Posterior cingulate gyrus (tissue), 11 donors: ENCODE measurements around the gene NPC1L1.
A peak's percentile ranks its signal among the peaks of the same experiment; 100 is the strongest.
"Not testable (repeated sequence)": the region's sequence is repeated elsewhere in the genome, so short reads cannot be mapped to it uniquely, and the experiment has no call there.

ENCODE experiments used
- DNase-seq, 10 donors: peaks; one replicate each; pipeline versions ENCODE4 v3.0.0 to v3.0.0-alpha.2; 2020 to 2021; ENCODE audit warnings: mixed read lengths in 3 of 10
- intact Hi-C: fragments of 100-400 bp; cut with DNase I; formaldehyde crosslinking; loops from one replicate; pipeline ENCODE4 v1.15.1; 2023

The NPC1L1 gene

DNA sequence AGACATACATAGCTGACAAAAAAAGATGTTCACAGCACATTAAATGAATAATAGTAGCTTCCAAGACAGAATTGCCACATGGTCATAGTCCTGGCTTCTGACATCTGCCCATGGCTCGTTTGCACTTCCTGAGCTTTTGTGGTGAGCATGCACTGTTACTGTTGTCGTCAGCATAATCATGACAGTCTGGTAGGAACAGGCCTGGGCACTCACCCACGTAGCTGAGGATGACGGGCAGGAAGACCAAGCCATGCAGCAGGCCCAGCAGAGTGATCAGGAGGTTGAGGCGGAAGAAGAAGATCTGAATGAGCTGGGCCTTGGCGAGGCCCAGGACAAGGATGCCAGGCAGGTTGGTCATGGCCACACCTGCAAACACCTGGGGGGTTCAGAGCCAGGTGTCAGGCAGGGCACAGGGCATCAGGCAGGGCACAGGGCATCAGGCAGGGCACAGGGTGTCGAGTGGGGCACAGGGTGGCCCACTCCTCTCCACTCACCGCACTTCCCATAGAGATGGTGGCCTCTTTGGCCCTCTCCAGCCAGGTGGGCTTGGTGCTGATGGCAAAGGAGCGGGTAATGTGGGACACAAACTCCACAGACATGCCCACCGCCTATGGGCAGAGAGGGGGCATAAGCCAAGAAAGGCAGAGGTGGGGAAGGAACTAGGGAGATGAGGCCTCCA is 25.4 kb downstream of the NPC1L1 start:
- DNase-seq = peak in 1 of 10 donors; percentile 62
- intact Hi-C loops = no loop called here

DNA sequence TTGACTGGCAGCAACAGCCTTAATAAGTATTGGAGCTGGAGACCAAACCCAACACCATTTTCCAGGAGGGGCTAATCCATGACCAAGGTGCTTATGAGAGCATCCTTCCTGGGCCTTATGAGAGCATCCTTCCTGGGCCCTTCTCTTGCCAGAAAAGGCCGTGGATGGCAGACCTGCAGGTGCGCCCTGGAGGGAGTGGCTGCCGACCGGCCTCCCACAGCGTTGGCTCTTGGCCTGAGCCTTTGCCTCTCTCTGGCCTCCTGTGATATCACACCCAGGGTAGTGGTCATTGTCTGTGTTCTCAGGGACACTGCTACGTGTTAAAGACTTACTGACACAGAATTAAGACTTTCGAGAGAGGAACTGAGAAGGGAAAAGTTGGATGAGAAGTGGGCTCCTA is 28.4 kb downstream of the NPC1L1 start:
- DNase-seq = no peak
- intact Hi-C loops = no loop called here

DNA sequence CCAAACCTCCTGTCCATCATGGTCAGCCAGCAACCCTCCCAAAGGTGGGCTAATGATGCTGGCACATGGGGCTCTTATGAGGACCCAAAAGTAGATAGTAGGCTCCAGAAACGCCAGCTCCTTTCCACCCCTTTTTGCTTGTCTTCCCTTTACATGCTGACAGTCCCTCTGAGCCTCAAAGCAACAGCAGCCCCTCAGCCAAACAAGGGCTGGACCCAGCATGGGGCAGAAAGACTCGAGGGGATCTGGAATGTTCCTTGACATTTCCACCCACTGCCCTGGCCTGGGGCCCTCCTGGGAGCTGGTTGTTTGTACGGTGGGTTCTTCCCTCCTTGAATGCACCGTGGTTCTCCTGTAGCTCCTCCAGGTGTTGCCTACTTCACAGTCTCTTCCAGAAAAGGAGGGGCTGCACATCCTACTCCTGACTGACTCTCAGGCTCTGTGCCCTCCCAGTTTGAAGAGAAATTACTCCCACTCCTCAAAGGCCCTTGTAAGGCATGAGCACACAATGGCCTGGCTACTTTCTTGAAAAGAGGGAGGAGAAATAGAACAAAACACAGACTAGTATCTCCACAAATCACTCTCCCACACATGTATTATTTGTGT is 29.2 kb downstream of the NPC1L1 start:
- no peak for DNase-seq

DNA sequence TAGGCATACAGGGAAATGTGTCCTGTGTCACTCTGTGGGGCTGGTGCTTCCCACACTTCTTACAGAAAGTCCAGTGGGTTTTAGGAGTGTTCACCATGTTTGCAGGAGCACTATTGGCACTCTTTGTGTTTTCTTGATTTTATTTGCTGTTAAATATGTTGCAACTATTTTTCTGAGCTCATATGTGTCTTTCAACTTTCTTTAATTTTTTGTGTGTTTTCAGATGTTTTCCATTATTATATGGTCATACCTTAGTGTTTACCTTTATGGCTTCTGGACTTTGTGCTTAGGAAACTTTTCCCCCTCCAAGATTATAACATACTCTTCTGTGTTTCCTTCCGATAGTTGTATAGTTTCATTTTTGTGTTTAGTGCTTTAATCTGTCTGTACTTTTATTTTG is 29.9 kb downstream of the NPC1L1 start:
- no peak for DNase-seq

More for the DNA sequence above, 29.2 kb downstream of the NPC1L1 start:
- intact Hi-C loops = no loop called here

DNA sequence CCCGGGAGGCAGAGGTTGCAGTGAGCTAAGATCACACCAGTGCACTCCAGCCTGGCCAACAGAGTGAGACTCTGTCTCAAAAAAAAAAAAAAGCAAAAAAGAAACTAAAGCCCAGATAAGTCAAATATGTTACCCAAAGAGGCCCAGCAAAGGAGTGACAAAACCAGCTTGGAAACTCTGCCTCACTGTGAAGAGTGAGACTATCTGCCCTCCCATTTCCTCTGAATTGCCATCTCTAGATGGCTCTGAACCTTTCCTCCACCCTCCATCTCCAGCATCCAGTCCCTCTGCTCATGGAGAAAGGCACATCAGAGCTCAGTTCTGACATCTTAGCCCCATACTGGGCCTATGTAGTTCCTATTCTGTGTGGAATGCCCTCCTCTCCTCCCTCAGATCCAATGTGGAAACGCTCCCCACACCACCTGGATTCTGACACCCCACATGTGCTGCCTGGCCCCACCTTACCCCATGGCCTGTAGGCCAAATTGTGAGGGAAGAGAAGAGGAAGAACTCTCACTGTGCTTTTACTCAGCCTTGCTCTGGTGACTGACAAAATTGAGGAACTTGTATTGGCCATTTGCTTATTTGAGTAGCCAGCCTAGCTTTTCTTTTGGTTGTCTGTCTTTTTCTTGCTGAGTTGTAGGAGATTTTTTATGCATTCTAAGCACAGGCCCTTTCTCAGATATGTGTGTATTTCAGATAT is 32.7 kb downstream of the NPC1L1 start:
- DNase-seq = no peak
- intact Hi-C loops = no loop called here

More for the DNA sequence above, 29.9 kb downstream of the NPC1L1 start:
- intact Hi-C loops = no loop called here

DNA sequence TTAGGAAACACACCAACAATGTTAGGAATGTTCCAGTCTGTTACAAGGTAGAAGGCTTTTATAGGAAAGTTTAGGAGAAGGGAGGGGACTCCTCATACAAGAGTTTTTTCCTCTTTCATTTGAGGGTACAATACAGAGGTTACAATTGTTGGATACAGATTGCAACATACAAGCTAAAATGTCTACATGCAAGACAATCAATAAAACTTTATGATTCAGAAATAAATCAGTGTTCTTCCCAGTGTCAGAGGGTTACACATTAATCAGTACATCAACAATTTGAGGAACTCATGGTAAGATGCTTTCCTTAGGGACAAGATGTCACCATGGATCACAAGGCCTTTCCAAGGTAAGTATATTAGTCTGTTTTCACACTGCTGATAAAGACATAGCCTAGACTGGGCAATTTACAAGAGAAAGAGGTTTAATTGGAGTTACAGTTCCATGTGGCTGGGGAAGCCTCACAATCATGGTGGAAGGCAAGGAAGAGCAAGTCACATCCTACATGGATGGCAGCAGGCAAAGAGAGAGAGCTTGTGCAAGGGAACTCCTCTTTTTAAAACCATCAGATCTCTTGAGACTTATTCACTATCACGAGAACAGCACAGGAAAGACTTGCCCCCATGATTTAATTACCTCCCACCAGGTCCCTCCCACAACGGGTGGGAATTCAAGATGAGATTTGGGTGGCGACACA is 34.4 kb downstream of the NPC1L1 start:
- intact Hi-C loops, DNase-seq: not testable (repeated sequence)

DNA sequence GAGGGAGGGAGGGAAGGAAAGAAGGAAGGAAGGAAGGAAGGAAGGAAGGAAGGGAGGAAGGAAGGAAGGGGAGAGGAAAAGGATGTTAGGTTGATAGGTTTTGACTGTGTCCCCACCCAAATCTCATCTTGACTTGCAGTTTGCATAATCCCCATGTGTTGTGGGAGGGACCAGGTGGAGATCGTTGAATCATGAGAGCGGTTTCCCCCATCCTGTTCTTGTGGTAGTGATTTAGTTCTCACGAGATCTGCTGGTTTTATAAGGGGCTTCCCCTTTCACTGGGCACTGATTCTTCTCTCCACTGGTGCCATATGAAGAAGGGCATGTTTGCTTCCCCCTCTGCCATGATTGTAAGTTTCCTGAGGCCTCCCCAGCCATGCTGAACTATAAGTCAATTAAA is 35.5 kb downstream of the NPC1L1 start:
- intact Hi-C loops = no loop called here
- no peak for DNase-seq

DNA sequence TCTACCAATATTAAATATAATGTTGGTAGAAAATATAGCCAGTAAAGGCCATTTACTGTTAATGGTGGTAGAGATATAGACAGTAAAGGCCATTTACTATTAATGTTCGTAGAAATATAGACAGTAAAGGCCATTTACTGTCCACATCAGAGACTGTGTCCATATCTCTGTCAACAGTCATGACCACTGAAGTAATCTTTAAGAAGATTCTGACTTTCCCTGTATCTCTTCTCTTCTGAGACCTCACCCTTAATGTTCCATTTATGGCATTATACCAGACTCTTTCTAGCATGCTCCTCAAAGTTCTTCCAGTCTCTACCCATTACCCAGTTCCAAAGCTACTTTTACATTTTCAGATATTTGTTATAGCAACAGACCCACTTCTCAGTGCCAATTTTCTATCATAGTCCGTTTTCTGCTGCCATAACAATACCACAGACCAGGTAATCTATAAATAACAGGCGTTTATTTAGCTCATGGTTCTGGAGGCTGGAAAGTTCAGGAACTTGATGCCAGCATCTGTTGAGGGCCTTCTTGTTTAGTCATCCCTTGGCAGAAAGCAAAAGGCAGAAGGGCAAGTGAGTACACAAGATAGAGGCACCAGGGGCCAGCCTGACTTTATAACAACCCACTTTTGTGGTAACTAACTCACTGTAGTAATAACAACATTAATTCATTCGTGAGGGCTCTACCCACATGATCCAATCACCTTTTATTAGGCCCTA is 42.7 kb downstream of the NPC1L1 start:
- intact Hi-C loops = no loop called here
- DNase-seq = no peak

DNA sequence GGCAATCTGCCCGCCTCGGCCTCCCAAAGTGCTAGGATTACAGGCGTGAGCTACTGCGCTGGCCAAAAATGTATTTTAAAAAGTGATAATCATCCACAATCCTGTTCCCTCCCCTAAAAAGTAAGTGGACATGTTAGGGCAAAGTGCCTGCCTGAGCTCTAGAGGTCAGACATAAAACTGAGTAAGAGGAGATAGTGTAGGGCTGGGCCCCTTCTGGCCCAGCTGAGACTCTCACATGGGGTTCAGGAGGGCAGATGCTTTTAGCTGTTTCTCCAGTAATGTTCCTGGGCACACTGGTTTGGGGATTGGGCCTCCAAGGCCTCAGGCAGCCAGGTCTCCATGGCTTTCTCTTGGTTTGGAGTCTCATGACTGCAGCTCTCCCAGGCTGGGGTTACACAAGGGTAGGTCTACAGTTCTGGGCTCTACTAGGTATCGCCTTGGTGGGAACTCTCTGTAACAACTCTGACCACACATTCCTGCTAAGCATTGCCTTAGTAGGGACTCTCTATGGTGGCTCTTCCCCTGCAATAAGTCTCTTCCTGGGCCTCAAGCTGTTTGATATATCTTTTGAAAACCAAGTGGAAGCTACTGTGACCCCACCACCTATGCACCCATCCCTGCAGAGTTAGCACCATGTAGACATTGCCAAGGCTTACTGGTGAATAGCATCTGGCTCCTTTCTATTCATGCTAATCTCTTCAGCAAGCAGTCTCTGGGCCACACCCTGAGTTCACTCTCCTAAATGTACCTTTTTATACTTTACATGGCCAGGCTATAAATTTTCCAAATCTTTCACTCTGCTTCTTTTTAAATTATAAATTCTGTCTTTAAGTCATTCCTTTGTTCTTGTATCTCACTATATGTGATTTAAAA is 43.7 kb downstream of the NPC1L1 start:
- no peak for DNase-seq
- intact Hi-C loops = no loop called here

DNA sequence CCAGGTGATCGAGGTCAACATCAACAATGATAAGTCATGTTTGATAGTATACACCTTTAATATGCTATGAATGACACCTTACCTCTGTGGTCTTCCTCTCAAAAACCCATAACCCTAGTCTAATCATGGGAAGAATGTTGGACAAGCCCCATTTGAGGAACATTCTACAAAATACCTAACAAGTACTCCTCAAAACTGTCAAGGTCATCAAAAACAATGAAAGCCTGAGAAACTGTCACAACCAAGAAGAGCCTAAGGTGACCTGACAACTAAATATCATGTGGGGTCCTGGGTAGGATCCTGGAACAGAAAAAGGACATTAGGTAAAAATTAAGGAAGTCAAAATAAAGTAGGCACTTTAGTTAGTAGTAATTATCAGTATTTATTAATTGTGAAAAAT is 44.7 kb downstream of the NPC1L1 start:
- no peak for DNase-seq
- intact Hi-C loops = no loop called here

DNA sequence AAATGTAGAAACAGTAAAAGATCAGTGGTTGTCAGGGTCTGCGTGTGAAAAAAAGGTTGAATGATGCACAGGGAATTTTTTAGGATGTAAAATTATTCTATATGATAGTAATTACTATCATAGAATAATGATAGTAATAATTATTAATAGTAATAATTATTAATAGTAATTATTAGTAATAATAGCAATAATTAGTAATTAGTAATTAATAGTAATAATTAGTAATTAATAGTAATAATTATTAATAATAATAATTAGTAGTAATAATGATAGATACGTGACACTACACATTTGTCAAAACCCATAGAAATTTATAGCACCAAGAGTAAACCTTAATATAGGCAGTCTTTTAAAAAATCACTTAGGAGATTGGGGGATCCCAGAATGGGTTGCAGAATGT is 46.2 kb downstream of the NPC1L1 start:
- DNase-seq = no peak
- intact Hi-C loops = loop anchor here (5.0 kb wide), 1 partner anchor 77 kb away; the partner anchor contains the start of gene DDX56

DNA sequence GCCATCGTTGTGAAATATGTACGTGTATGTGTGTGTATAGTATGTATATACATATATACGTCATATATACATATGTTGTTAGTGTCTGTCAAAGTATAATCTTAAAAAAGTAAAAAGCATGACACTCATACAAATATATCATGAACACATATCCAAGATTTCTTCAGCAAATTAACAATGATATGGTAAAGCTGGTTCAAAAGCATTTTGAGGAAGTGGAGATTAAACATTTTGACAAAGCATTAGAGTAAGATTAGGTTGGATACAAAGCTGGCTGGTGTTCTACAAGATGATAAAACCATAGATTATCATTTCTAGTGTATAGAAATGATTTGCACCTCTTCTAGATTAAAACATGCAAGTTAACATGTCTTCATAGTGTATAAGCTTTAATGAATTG is 49.9 kb downstream of the NPC1L1 start:
- no peak for DNase-seq
- intact Hi-C loops = loop anchor here (5.0 kb wide), 1 partner anchor 81 kb away; the partner anchor contains the start of gene DDX56

DNA sequence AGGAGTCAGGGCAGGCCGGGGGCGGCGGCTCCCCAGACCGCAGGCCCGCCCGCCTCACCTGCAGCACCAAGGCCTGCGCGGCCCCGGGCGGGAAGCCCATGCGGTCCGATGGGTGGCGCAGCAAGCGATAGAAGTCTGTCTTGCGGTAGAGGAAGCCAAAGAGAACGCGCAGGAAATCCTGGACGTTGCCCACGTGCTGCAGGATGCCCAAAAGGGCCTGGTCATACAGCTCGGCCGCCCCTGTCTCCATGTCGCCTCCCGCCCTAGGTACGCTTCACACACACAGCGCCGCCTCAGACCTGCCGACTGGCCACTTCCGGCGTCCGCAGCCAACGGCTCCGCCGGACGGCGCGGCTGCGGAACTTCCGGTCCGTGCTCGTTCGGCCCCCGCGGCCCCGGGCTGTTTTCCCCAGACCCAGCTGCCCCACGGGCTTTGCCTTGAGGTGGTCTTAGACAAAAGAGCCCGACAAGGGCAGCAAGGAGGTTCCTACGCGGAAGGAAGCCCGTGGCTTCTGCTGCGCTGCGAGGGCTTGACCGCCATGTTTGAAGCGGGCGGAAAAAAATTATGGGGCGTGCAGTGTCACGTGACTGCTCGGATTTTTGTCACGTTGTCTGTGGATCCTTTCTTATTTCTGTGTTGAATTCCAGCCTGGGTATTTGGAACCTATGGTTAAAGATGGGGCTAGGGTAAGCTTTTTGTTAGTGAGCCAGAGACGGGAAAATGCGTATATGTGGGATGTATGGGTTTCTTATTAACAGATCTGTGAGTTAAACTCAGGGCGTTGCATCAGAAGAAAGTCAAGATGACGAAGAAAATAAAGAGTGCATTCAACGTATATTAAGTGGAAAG is 50.6 kb downstream of the NPC1L1 start, which contains the start of gene NUDCD3:
Gene NUDCD3, minus strand, starts transcription at position 308 of the 850 bp plus-strand sequence. Its CDS starts 58 bp downstream, at position 250.
- intact Hi-C loops = loop anchor here (5.0 kb wide), 1 partner anchor 82 kb away; the partner anchor contains the start of gene DDX56
- peak; percentile 74 to 97 (median 84) for DNase-seq

DNA sequence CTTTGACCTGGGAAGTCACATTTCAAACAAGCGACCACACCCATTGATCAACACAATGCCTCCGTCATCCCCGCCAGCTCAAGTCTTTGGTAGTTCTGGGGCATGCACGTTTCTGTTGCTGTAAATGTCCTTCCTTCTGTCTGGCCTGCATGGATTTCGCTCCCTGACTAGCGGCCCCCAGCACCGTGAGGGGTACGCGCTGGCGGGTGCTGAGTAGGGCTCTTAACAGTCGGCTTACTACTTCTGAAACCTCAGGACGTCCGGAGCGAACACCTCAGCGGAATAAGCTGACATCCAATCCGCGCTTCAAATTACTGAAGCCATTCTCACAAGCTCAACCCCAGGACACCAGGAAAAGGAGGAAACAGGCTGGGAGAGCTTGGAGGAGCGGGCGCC is 51.2 kb downstream of the NPC1L1 start:
- no peak for DNase-seq
- intact Hi-C loops = loop anchor here (5.0 kb wide), 1 partner anchor 82 kb away; the partner anchor contains the start of gene DDX56

DNA sequence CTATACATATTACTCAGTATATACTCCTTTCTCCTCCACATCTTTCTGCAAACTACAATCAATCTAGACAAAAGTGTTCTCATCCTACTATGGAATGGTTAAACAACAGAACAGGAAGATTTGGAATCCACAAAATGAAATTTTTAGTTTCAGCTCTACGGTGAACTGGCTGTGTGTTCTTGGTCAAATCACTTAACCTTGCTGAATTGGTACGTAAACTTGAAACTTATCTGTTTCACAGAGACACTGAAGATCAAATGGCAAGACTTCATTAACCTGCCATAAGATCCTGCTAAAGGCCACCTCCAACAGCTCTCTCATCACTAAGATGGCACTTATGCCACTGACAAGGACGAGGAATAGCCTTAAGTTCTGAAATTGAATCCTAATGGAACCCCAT is 52.2 kb downstream of the NPC1L1 start:
- intact Hi-C loops = no loop called here
- DNase-seq = no peak

DNA sequence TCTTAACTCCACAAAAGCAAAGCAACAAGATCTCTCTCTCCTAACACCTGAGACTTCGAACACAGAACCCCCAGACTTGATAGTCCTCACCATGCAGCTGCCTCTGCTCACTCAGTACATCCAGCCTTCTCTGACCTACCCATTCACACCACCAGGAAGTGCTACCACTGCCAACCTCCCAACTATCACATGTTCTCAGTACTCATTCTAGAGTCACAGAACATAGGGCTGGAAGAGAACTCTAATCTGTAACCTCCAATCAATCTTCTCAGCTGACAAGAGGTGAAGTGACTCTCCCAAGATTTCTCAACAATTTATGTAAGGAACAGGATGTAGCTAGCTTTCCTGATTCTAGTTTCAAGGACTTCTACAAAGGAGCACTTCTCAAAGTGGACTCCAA is 54.4 kb downstream of the NPC1L1 start:
- DNase-seq = peak in 1 of 10 donors; percentile 59
- intact Hi-C loops = no loop called here

DNA sequence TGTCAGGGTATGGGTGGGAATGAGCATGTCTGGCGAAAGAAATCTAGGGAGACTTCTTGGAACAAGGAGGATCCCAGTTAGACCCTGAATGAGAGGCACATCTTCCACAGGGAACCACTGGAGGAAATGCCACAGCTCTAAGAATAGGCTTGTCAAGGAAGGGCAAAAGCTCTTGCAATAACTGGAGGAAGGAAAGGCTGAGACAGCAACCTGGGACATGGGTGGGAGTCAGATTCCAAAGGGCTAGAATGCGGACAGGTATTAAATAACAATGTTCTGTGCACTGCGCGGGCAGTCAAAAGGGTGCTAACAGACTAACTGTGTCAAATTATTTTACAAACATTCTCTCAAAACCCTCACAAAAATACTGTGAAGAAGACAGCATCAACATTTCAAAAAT is 55.1 kb downstream of the NPC1L1 start:
- intact Hi-C loops = no loop called here
- DNase-seq = no peak
